GM12878 (cell line): Measurements from ENCODE around the gene MPP1. TPM values are rescaled to one million over a fixed set of nuclear protein-coding genes. Genes with fewer than 3 reads are reported as not detected.

Experiments
- ATAC-seq: fragments of 200-7000 bp; cut with Tn5 transposase; 3 replicates; pipeline ENCODE4 v1.9.1; 2020; ENCODE audit warnings: mild to moderate bottlenecking, moderate library complexity
- BruUV-seq: library from RNA; stranded (reverse); fragments of 400-500 nt; replicated peaks from 2 replicates; lab custom pipeline; 2021; lab: Mats Ljungman, UMichigan
- CTCF ChIA-PET: fragments of 300-600 bp; sonication (Branson Sonifier 250); formaldehyde crosslinking; extraction: SDS; loops from one replicate; lab custom pipeline; 2021; ENCODE audit warnings: inconsistent platforms; lab: Yijun Ruan, JAX
- POLR2A ChIA-PET: fragments of 350-600 bp; formaldehyde crosslinking; extraction: SDS; loops from one replicate; lab custom pipeline; 2021; ENCODE audit warnings: inconsistent platforms; lab: Charles Lee
- RAD21 ChIA-PET: fragments of 300-600 bp; sonication (Branson Sonifier 250); formaldehyde crosslinking; loops from one replicate; lab custom pipeline; 2023; ENCODE audit warnings: antibody characterized with exemption; ENCODE audit not compliant: unreplicated experiment; lab: Charles Lee
- SMC1A ChIA-PET: fragments of 300-600 bp; sonication (Branson Sonifier 250); formaldehyde crosslinking; loops from one replicate; lab custom pipeline; 2023; ENCODE audit not compliant: unreplicated experiment, uncharacterized antibody; lab: Charles Lee
- DNase-seq: peaks from one replicate; pipeline ENCODE4 v3.0.0-alpha.2; 2011; ENCODE audit warnings: low read depth, low spot score
- FAIRE-seq: peaks from 3 replicates; lab custom pipeline; 2011; peaks lifted over from hg19 to GRCh38; lab: Jason Lieb, UNC
- H2AFZ ChIP-seq: 2 replicates; pipeline ENCODE4 v1.6.0; 2011; ENCODE audit warnings: low read depth, low read length, control low read depth; ENCODE audit not compliant: control insufficient read depth
- H3K27ac ChIP-seq: 2 replicates; pipeline ENCODE4 v1.5.1; 2011; ENCODE audit warnings: control low read depth; ENCODE audit not compliant: control insufficient read depth, insufficient read depth
- H3K27me3 ChIP-seq, 2 experiments: replicated peaks in 1 of 2; 2 replicates each; pipeline versions ENCODE4 v1.6.0 to v1.6.1; 2011; ENCODE audit warnings: low read length in 1 of 2; ENCODE audit not compliant: control insufficient read depth in 2 of 2, insufficient read depth in 2 of 2
- H3K36me3 ChIP-seq, 2 experiments: 2 replicates each; pipeline ENCODE4 v1.5.1; 2011; ENCODE audit warnings: low read length in 1 of 2; ENCODE audit not compliant: control insufficient read depth in 2 of 2, insufficient read depth in 2 of 2
- H3K4me1 ChIP-seq: 2 replicates; pipeline ENCODE4 v1.6.1; 2011; ENCODE audit warnings: mild to moderate bottlenecking, low read length, moderate library complexity, mixed read lengths; ENCODE audit not compliant: control insufficient read depth, insufficient read depth
- H3K4me2 ChIP-seq: 2 replicates; pipeline ENCODE4 v1.6.0; 2011; ENCODE audit warnings: control low read depth; ENCODE audit not compliant: control insufficient read depth, insufficient read depth
- H3K4me3 ChIP-seq: fragments of 200-600 bp; sonication (generic); 2 replicates; pipeline ENCODE4 v1.5.1; 2016
- H3K79me2 ChIP-seq: 2 replicates; pipeline ENCODE4 v1.6.0; 2011; ENCODE audit warnings: low read length; ENCODE audit not compliant: control insufficient read depth, insufficient read depth
- H3K9ac ChIP-seq: 2 replicates; pipeline ENCODE4 v1.8.0; 2011; ENCODE audit warnings: low read length, control low read depth, mixed read lengths; ENCODE audit not compliant: control insufficient read depth, insufficient read depth
- H3K9me3 ChIP-seq: replicated peaks from 3 replicates; pipeline ENCODE4 v1.5.1; 2011; ENCODE audit warnings: mild to moderate bottlenecking, low read length; ENCODE audit not compliant: control insufficient read depth, insufficient read depth
- H4K20me1 ChIP-seq: 2 replicates; pipeline ENCODE4 v1.6.0; 2011; ENCODE audit not compliant: control insufficient read depth, insufficient read depth
- EED ChIP-seq: sonication (generic); IDR thresholded peaks from 2 replicates; pipeline ENCODE4 v1.6.1; 2016; ENCODE audit warnings: antibody characterized with exemption, low read depth
- IKZF1 ChIP-seq: fragments of 450-650 bp; conservative IDR thresholded peaks from 2 replicates; pipeline ENCODE4 v1.6.1; 2017; ENCODE audit warnings: antibody characterized with exemption, mild to moderate bottlenecking
- LARP7 ChIP-seq: fragments of 450-650 bp; IDR thresholded peaks from 2 replicates; pipeline ENCODE4 v1.6.1; 2017; ENCODE audit warnings: mild to moderate bottlenecking
- NBN ChIP-seq: fragments of 450-650 bp; IDR thresholded peaks from 2 replicates; pipeline ENCODE4 v1.6.1; 2016
- PAX8 ChIP-seq: fragments of 450-650 bp; IDR thresholded peaks from 2 replicates; pipeline ENCODE4 v1.6.1; 2017; ENCODE audit warnings: mild to moderate bottlenecking, moderate library complexity
- PKNOX1 ChIP-seq: fragments of 450-650 bp; IDR thresholded peaks from 2 replicates; pipeline ENCODE4 v1.6.1; 2016; ENCODE audit warnings: mild to moderate bottlenecking
- POLR2A ChIP-seq: IDR thresholded peaks from 2 replicates; pipeline ENCODE4 v1.6.1; 2011; ENCODE audit warnings: low read depth, mild to moderate bottlenecking, low read length
- POU2F2 ChIP-seq: IDR thresholded peaks from 3 replicates; pipeline ENCODE4 v1.6.1; 2011; ENCODE audit warnings: low read depth, mild to moderate bottlenecking, low read length, borderline replicate concordance
- RELA ChIP-seq: fragments of 450-650 bp; IDR thresholded peaks from 2 replicates; pipeline ENCODE4 v1.8.0; 2014; ENCODE audit warnings: borderline replicate concordance; ENCODE audit not compliant: partially characterized antibody
- REST ChIP-seq: IDR thresholded peaks from 2 replicates; pipeline ENCODE4 v1.6.1; 2012; ENCODE audit warnings: mild to moderate bottlenecking, low read depth, low read length
- RFX5 ChIP-seq: IDR thresholded peaks from 2 replicates; pipeline ENCODE4 v1.6.1; 2011; ENCODE audit warnings: low read depth, low read length, improper control_type of control experiment
- WGBS: methylation state at CpG from one replicate; pipeline ENCODE4 v1.1.6; 2016; ENCODE audit warnings: low lambda C conversion rate; ENCODE audit not compliant: insufficient replicate concordance, insufficient coverage; ENCODE audit errors: missing lambda C conversion rate; 5-methylcytosine and 5-hydroxymethylcytosine counted together
- in situ Hi-C: fragments of 300-500 bp; cut with MboI; formaldehyde crosslinking; loops from 9 replicates; pipeline ENCODE4 v1.14.3; 2018; ENCODE audit warnings: mixed read lengths
- intact Hi-C: fragments of 100-400 bp; cut with micrococcal nuclease; formaldehyde crosslinking; loops from one replicate; pipeline ENCODE4 v1.14.2; 2022; ENCODE audit not compliant: unreplicated experiment
- polyA plus RNA-seq, 11 experiments: library from polyadenylated mRNA; depleted of rRNA in 4 of 11; unstranded in 6 of 11; stranded (reverse) in 5 of 11; fragments of >200 nt; fragmentation: Nextera tagmentation in 4 of 11; fragmentation: Illumina TruSeq in 1 of 11; extraction: Ambion mirVana in 4 of 11; extraction: Trizol in 1 of 11; gene quantifications; 1 replicate in 1 of 11; 2 replicates in 10 of 11; pipeline versions ENCODE4 v1.2.1 to v1.2.3, GENCODE V29; 2011 to 2016; ENCODE audit warnings: inconsistent platforms in 2 of 11, missing spikeins in 2 of 11, low read depth in 1 of 11
- total RNA-seq, 4 experiments: library from RNA; depleted of rRNA in 3 of 4; stranded (reverse); fragments of >200 nt in 3 of 4; fragmentation: Illumina TruSeq in 1 of 4; extraction: Trizol in 1 of 4; gene quantifications; 2 replicates each; pipeline versions ENCODE4 v1.2.1 to v1.2.3, GENCODE V29; 2013 to 2021
- TF ChIP-seq, protein P1 (sequence below): IDR thresholded peaks from 2 replicates; pipeline ENCODE4 v1.6.1; 2011; ENCODE audit warnings: borderline replicate concordance, low read depth, mild to moderate bottlenecking, moderate library complexity, mixed read lengths, low read length; ENCODE audit not compliant: insufficient read depth; ENCODE audit errors: extremely low read length

The MPP1 gene
- total and polyA plus RNA-seq, 10 of the 15 experiments (the other 5 are each of a cell fraction or from before 2014, with no cell fraction given): 1.9 to 20.1 (median 14.8) TPM

- TF ChIP-seq RFX5: no peak
- TF ChIP-seq REST: no peak
- TF ChIP-seq LARP7: no peak
- TF ChIP-seq, protein P1, sequence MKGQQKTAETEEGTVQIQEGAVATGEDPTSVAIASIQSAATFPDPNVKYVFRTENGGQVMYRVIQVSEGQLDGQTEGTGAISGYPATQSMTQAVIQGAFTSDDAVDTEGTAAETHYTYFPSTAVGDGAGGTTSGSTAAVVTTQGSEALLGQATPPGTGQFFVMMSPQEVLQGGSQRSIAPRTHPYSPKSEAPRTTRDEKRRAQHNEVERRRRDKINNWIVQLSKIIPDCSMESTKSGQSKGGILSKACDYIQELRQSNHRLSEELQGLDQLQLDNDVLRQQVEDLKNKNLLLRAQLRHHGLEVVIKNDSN: no peak
- TF ChIP-seq, all 136 proteins: peak for 0
Observed at GRCh38 chrX:154828016-154828408, 22.7 kb upstream of the MPP1 start (continued).

DNA sequence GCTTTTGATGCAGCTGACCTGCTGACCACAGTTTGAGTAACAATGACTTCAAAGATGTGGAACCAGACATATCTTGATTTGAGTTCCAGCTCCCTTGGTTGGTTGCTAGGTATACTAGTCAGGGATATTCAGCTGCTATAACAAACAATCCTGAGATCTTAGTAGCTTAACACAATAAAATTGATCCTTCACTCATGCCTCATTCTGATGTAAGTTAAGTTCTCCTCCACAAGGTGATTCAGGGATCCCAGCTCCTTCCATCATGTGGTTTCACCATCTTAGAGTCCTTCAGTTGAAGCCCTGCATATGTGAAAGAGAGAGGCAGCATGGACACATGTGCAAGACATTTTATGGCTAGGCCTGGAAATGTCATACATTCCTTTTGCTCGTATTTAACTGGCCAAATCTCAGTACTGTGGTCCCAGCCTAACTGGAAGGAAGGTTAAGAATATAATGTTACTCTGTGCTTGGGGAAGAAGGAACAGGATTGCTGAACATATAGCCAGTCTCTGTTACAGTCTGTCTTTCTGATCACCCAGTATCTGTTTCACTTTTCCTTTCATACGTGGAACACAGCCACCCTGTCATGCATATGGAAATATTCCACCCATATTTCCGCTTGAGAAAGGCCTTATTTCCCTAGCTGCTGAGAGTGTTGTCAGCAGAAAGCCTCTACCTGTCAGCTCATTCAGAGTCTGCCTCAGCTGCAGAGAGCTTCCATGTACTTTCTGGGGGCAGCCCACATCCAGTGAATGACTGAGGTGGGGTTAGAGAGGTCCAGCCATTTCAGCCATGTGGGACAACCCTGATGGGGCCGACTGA lies 22.1 kb upstream of the MPP1 start:
- 3% methylated on average over 4 of the region's 4 CpGs for WGBS
- intact Hi-C loops: loop anchor here (2.0 kb wide), 1 partner anchor 63 kb away; no protein-coding TSS in a partner anchor
- Histone ChIP-seq H3K27ac (peak overlapping the region; percentile 71), H3K4me3 (peak overlapping the region; percentile 5; the same call in 1 of the 2 replicates), H3K4me1 (peaks cover 17% of the 10 kb centered on the region), H2AFZ (peak overlapping the region; percentile 71), H3K9ac (no peak overlapping the region), H3K9me3 (no peaks in the 10 kb centered on the region), H3K4me2 (peak overlapping the region; percentile 78), H4K20me1 (no peaks in the 10 kb centered on the region), H3K79me2 (no peaks in the 10 kb centered on the region), H3K27me3 (no peaks in the 10 kb centered on the region), H3K36me3 (no peaks in the 10 kb centered on the region)
- peak; percentile 53 for DNase-seq
- in situ Hi-C loops: no loop called here
- peak; percentile 93 for ATAC-seq
- peak; percentile 88 for FAIRE-seq
- SMC1A ChIA-PET: interaction anchor here (0.5 to 4.5 kb wide), 8 partner anchors 8 to 62 kb away, joined by 3 to 22 read pairs (median 3); partner anchors contain the start of gene MPP1
- RAD21 ChIA-PET: interaction anchor here (1.1 to 1.4 kb wide), 4 partner anchors 16 to 78 kb away, joined by 3 to 4 read pairs (median 3); partner anchors contain the start of genes DKC1 and MPP1
- POLR2A ChIA-PET: interaction anchor here (0.8 to 1.6 kb wide), 3 partner anchors 9 to 22 kb away, joined by 3 to 6 read pairs (median 4); partner anchors contain the start of gene MPP1
- TF ChIP-seq POU2F2 (peak; percentile 93; the same call in 2 of the 3 replicates), POLR2A (peak; percentile 52), NBN (no peak), PKNOX1 (peak; percentile 22; the same call in 1 of the 2 replicates), RELA (no peak), PAX8 (no peak), EED (0 out of 2 replicates have a peak, but pooled peaks have one; percentile 15), IKZF1 (peak; percentile 8; the same call in 1 of the 2 replicates)
- BruUV-seq: no TSS peak
- CTCF ChIA-PET: interaction anchor here (0.8 to 1.5 kb wide), 6 partner anchors 8 to 229 kb away, joined by 3 to 5 read pairs (median 3); no protein-coding TSS in a partner anchor
